Ishikawa (cell line): ENCODE data around the gene ZNF618.

Experiments used
- CEBPB ChIP-seq: IDR thresholded peaks from 2 replicates; pipeline ENCODE4 v1.6.1; 2012
- CREB1 ChIP-seq: IDR thresholded peaks from 2 replicates; pipeline ENCODE4 v1.6.1; 2012; ENCODE audit warnings: low read depth
- EGR1 ChIP-seq: IDR thresholded peaks from 2 replicates; pipeline ENCODE4 v1.6.1; 2012
- EP300 ChIP-seq: IDR thresholded peaks from 2 replicates; pipeline ENCODE4 v1.6.1; 2012; ENCODE audit warnings: borderline replicate concordance
- MAX ChIP-seq: IDR thresholded peaks from 2 replicates; pipeline ENCODE4 v1.6.1; 2012
- NFIC ChIP-seq: IDR thresholded peaks from 2 replicates; pipeline ENCODE4 v1.6.1; 2012
- RAD21 ChIP-seq: IDR thresholded peaks from 2 replicates; pipeline ENCODE4 v1.6.1; 2012; ENCODE audit warnings: low read depth
- REST ChIP-seq: IDR thresholded peaks from 2 replicates; pipeline ENCODE4 v1.6.1; 2012; ENCODE audit warnings: low read depth, mild to moderate bottlenecking
- TAF1 ChIP-seq: IDR thresholded peaks from 2 replicates; pipeline ENCODE4 v1.6.1; 2012; ENCODE audit warnings: low read depth, mild to moderate bottlenecking
- TCF12 ChIP-seq: IDR thresholded peaks from 2 replicates; pipeline ENCODE4 v1.6.1; 2012; ENCODE audit warnings: low read depth
- TEAD4 ChIP-seq: IDR thresholded peaks from 2 replicates; pipeline ENCODE4 v1.6.1; 2012
- USF1 ChIP-seq: IDR thresholded peaks from 2 replicates; pipeline ENCODE4 v1.6.1; 2012
- YY1 ChIP-seq: IDR thresholded peaks from 2 replicates; pipeline ENCODE4 v1.6.1; 2012; ENCODE audit warnings: low read depth
- ZBTB7A ChIP-seq: IDR thresholded peaks from 2 replicates; pipeline ENCODE4 v1.6.1; 2012; ENCODE audit warnings: low read depth

GRCh38 chr9:113918697-113919350 lies 42.7 kb downstream of the ZNF618 start:
- TF ChIP-seq TEAD4 (no peak), REST (no peak), EP300 (no peak), TCF12 (no peak), EGR1 (no peak), USF1 (no peak), TAF1 (no peak), MAX (no peak), NFIC (no peak), CEBPB (no peak), ZBTB7A (no peak), YY1 (no peak), RAD21 (no peak), CREB1 (no peak)
